Upper lobe of left lung (tissue), 4 donors: ENCODE measurements around the gene AHCYL2.

ENCODE experiments used
- CTCF ChIP-seq, 6 experiments: fragments of 450-650 bp in 4 of 6; fragments of 200-600 bp in 2 of 6; sonication (generic) in 2 of 6; IDR thresholded peaks; one replicate each; pipeline ENCODE4 v1.5.1; 2016 to 2019; ENCODE audit warnings: antibody characterized with exemption in 6 of 6
- POLR2A ChIP-seq, 4 donors: fragments of 450-650 bp; IDR thresholded peaks; one replicate each; pipeline ENCODE4 v1.5.1; 2016 to 2017; ENCODE audit warnings: antibody characterized with exemption in 4 of 4, mild to moderate bottlenecking in 2 of 4
- POLR2AphosphoS5 ChIP-seq, 2 donors: sonication (generic); formaldehyde crosslinking; IDR thresholded peaks; one replicate each; pipeline ENCODE4 v1.5.1; 2017; ENCODE audit warnings: antibody characterized with exemption in 2 of 2

GRCh38 chr7:129387537-129387936 is 162.7 kb downstream of the AHCYL2 start:
- TF ChIP-seq POLR2AphosphoS5 (IDR thresholded peaks at IDR 0.05) = no peak
- no peak for TF ChIP-seq CTCF (IDR thresholded peaks at IDR 0.05)
- TF ChIP-seq POLR2A (IDR thresholded peaks at IDR 0.05) = no peak
